ENCODE data around the gene SLC35A1.

SLC35A1 gene

DNA sequence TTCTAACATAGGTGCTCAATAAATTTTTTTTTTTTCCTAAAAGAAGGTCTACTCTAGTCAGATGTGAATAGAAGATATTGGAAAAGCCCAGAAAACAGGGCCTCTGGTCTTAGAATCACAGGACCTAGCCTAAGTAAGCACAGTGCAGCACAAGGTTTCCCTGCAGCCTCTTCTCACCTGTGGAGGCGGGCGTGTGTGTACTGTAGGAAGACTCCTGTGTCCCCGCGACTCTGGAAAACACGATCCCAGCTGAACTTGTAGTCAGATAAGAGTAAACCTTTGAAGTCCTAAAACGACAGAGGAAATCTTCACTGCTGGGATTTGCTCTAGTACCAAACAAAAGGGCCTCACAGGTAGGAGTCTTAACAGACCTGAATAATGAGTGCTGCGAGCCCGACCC, 45.7 kb downstream of the SLC35A1 start:
- no peak for DNase-seq (ENCODE audit: low read depth)
- no peak overlapping the region for H3K4me3 ChIP-seq (ENCODE audit: low read depth, low read length)
- TF ChIP-seq, protein P1, sequence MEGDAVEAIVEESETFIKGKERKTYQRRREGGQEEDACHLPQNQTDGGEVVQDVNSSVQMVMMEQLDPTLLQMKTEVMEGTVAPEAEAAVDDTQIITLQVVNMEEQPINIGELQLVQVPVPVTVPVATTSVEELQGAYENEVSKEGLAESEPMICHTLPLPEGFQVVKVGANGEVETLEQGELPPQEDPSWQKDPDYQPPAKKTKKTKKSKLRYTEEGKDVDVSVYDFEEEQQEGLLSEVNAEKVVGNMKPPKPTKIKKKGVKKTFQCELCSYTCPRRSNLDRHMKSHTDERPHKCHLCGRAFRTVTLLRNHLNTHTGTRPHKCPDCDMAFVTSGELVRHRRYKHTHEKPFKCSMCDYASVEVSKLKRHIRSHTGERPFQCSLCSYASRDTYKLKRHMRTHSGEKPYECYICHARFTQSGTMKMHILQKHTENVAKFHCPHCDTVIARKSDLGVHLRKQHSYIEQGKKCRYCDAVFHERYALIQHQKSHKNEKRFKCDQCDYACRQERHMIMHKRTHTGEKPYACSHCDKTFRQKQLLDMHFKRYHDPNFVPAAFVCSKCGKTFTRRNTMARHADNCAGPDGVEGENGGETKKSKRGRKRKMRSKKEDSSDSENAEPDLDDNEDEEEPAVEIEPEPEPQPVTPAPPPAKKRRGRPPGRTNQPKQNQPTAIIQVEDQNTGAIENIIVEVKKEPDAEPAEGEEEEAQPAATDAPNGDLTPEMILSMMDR (IDR thresholded peaks at IDR 0.05; ENCODE audit: control insufficient read depth, extremely low read depth, insufficient read depth), result no peak

DNA sequence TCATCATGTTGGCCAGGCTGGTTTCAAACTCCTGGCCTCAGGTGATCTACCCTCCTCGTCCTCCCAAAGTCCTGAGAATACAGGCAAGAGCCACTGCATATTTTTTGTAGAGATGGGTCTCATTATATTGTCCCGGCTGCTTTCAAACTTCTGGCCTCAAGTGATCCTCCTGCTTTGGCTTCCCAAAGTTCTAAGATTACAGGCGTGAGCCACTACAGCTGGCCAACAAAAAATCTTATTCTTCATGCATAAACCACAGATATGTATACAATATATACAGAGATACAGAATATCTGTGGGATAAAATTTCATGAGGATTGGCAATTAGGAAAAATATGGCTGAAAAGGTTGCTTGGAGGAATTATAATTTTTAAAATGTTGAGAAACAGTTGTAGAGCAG, 49.9 kb downstream of the SLC35A1 start:
- TF ChIP-seq, protein P1 (IDR thresholded peaks at IDR 0.05; ENCODE audit: control insufficient read depth, extremely low read depth, insufficient read depth), result no peak
- DNase-seq (ENCODE audit: low read depth), result no peak

DNA sequence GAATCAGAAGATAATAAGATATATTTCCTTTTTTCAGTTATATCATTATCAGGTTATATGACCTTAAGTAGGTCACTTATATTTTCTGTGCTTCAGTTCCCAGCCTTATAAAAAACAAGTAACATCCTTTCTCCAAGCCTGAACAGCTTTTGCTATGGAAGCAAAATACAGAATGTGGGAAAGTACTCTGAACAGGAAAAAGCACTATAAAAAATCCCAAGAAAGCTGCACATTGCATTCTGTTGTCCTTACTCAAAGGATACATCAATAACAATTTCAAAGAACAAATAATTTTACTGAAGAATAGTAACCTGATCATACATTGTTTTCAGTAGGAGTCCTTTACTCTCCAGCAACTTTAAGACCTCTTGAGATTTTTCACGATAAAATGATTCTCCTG, 56.4 kb downstream of the SLC35A1 start:
- no peak for DNase-seq (ENCODE audit: low read depth)
- TF ChIP-seq, protein P1 (IDR thresholded peaks at IDR 0.05; ENCODE audit: control insufficient read depth, extremely low read depth, insufficient read depth), result no peak
- H3K4me3 ChIP-seq (ENCODE audit: low read depth, low read length), result no peak overlapping the region

More for the DNA sequence above, 49.9 kb downstream of the SLC35A1 start:
- H3K4me3 ChIP-seq (ENCODE audit: low read depth, low read length), result no peak overlapping the region

DNA sequence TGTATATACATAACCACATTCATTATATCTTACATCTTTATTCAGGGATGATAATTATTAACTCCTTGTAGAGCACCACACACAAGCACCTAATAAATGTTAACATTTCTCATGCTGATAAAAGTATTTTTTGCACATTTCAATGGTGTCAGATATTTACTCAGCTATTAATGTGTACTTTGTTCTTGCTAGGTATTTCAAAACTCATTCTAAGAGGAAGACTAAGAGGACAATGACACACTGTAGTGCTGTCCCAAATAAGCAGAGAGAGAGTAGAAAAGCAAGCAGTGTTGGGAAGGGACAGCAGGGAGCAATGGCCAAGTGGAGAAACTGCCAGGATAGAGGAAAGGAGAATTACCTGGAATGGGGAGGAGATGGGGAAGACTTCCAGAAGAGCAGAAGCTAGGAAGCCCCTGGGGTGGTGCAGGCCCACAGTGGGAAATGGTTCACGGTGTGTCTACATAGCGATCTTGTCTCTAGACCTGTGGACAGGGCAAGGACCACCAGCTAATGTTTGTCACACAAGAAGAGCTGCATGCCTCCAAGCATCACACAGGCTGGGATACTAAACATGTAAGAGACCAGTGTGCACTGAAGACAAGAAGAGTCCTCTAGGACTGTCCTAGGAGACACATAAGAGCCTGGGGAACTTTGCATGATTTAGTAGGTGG, 61.7 kb downstream of the SLC35A1 start:
- DNase-seq (ENCODE audit: low read depth), result no peak
- TF ChIP-seq, protein P1 (IDR thresholded peaks at IDR 0.05; ENCODE audit: control insufficient read depth, extremely low read depth, insufficient read depth), result no peak
- no peak overlapping the region for H3K4me3 ChIP-seq (ENCODE audit: low read depth, low read length)

DNA sequence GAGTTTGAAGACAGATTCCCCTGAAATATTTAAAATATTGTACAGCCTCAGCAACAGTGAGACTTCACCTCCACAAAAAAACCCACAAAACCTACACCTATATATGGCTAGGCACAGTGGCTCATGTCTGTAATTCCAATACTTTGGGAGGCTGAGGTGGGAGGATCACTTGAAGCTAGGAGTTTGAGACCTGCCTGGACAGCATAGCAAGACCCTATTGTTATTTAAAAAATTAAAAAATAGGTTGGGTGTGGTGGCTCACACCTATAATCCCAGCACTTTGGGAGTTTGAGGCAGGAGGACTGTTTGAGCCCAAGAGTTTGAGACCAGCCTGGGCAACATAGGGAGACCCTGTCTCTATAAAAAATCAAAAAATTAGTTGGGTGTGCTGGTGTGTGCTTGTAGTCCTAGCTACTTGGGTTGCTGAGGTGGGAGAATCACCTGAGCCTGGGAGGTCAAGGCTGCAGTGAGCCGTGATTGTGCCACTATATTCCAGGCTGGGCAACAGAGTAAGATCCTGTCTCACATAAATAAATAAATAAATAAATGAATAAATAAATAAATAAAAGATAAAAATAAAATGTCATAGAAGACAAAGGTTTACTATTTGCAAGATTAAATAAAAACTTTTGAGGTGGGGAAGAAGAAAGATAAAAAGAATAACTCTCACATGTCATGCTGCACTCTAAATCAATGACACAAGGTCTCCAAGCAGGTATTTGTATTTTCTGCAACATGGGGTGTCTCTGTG, 65.9 kb downstream of the SLC35A1 start:
- TF ChIP-seq, protein P1 (IDR thresholded peaks at IDR 0.05; ENCODE audit: control insufficient read depth, extremely low read depth, insufficient read depth), result no peak
- H3K4me3 ChIP-seq (ENCODE audit: low read depth, low read length), result no peak overlapping the region
- DNase-seq (ENCODE audit: low read depth), result no peak

DNA sequence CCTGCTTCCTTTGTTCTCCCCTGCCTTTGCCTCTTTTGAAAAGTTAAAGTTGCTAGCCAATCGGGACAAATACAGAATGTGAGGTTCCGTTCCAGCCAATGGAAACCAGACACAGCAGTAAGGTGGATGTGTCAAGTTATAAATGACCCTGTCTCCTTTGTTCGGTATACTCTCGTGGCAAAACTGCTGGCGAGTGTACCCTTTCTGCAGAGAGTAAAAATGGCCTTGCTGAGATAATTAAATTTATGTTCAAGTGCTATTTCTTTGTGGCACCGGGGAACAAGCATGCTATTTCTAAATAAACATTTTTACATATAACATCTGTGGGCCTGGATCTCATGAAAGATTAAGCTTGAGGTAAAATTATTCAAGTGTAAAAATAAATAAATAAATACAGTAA, 66.8 kb downstream of the SLC35A1 start:
- DNase-seq (ENCODE audit: low read depth), result no peak
- TF ChIP-seq, protein P1 (IDR thresholded peaks at IDR 0.05; ENCODE audit: control insufficient read depth, extremely low read depth, insufficient read depth), result no peak
- no peak overlapping the region for H3K4me3 ChIP-seq (ENCODE audit: low read depth, low read length)

All from LNCaP clone FGC (cell line).